CD4-positive, CD25-positive, alpha-beta regulatory T cell (primary cell): ENCODE results near the gene RCE1. TPM values are rescaled to one million over a fixed set of nuclear protein-coding genes. Genes with fewer than 3 reads are reported as not detected.

Experiments
- ATAC-seq, 2 donors: fragments of 150-1000 bp; cut with Tn5 transposase; one replicate each; pipeline ENCODE4 v1.10.0; 2021; ENCODE audit warnings: low read depth in 2 of 2, moderate number of reproducible peaks in 2 of 2, moderate library complexity in 1 of 2
- DNase-seq, 3 donors: peaks; one replicate each; pipeline versions ENCODE4 v3.0.0 to v3.0.0-alpha.2; 2012 to 2022; ENCODE audit warnings: mixed read lengths in 1 of 3
- H3K27ac ChIP-seq: one replicate; pipeline ENCODE4 v1.7.0; 2013; ENCODE audit warnings: mild to moderate bottlenecking, low read length; ENCODE audit not compliant: insufficient read depth, poor library complexity, severe bottlenecking
- H3K27me3 ChIP-seq: one replicate; pipeline ENCODE4 v1.7.0; 2013; ENCODE audit warnings: low read length; ENCODE audit not compliant: control insufficient read depth, insufficient read depth
- H3K36me3 ChIP-seq: one replicate; pipeline ENCODE4 v1.7.0; 2013; ENCODE audit warnings: mild to moderate bottlenecking, low read length, moderate library complexity; ENCODE audit not compliant: control insufficient read depth, insufficient read depth
- H3K4me1 ChIP-seq: 2 replicates; pipeline ENCODE4 v1.7.0; 2013; ENCODE audit warnings: mild to moderate bottlenecking, low read length; ENCODE audit not compliant: insufficient read depth, control insufficient read depth, poor library complexity, severe bottlenecking
- H3K4me3 ChIP-seq: one replicate; pipeline ENCODE4 v1.7.0; 2013; ENCODE audit warnings: low read depth, mild to moderate bottlenecking, low read length, moderate library complexity
- H3K9me3 ChIP-seq, 2 experiments: 1 replicate in 1 of 2; 2 replicates in 1 of 2; pipeline ENCODE4 v1.7.0; 2013; ENCODE audit warnings: low read length in 2 of 2, mild to moderate bottlenecking in 1 of 2, moderate library complexity in 1 of 2; ENCODE audit not compliant: control insufficient read depth in 2 of 2
- H3K27ac Mint-ChIP-seq, 3 donors: one replicate each; pipeline ENCODE4 v1.8.0; 2020 to 2022; ENCODE audit warnings: mild to moderate bottlenecking in 3 of 3, mixed read lengths in 3 of 3, moderate library complexity in 2 of 3
- H3K27me3 Mint-ChIP-seq: one replicate; pipeline ENCODE4 v1.8.0; 2022; ENCODE audit warnings: mild to moderate bottlenecking, mixed read lengths
- H3K36me3 Mint-ChIP-seq: one replicate; pipeline ENCODE4 v1.8.0; 2020; ENCODE audit warnings: mixed read lengths
- H3K4me1 Mint-ChIP-seq, 4 donors: one replicate each; pipeline ENCODE4 v1.8.0; 2020 to 2022; ENCODE audit warnings: mixed read lengths in 4 of 4, mild to moderate bottlenecking in 1 of 4
- H3K4me3 Mint-ChIP-seq, 4 donors: one replicate each; pipeline ENCODE4 v1.8.0; 2020 to 2022; ENCODE audit warnings: mild to moderate bottlenecking in 4 of 4, mixed read lengths in 4 of 4, moderate library complexity in 3 of 4
- H3K9me3 Mint-ChIP-seq, 7 donors: one replicate each; pipeline ENCODE4 v1.8.0; 2020 to 2022; ENCODE audit warnings: mixed read lengths in 7 of 7, mild to moderate bottlenecking in 3 of 7, moderate library complexity in 2 of 7
- polyA plus RNA-seq, 4 donors: library from polyadenylated mRNA; unstranded; fragments of 300-500 nt; fragmentation: Illumina TruSeq; gene quantifications; one replicate each; pipeline ENCODE4 v1.2.3, GENCODE V29; 2021
- total RNA-seq: library from RNA; stranded (reverse); gene quantifications from one replicate; pipeline ENCODE4 v1.2.3, GENCODE V29; 2022

Gene RCE1
- total and polyA plus RNA-seq, 5 donors from 2014 or later, result 20.6 to 45.6 (median 22.2) TPM

DNA sequence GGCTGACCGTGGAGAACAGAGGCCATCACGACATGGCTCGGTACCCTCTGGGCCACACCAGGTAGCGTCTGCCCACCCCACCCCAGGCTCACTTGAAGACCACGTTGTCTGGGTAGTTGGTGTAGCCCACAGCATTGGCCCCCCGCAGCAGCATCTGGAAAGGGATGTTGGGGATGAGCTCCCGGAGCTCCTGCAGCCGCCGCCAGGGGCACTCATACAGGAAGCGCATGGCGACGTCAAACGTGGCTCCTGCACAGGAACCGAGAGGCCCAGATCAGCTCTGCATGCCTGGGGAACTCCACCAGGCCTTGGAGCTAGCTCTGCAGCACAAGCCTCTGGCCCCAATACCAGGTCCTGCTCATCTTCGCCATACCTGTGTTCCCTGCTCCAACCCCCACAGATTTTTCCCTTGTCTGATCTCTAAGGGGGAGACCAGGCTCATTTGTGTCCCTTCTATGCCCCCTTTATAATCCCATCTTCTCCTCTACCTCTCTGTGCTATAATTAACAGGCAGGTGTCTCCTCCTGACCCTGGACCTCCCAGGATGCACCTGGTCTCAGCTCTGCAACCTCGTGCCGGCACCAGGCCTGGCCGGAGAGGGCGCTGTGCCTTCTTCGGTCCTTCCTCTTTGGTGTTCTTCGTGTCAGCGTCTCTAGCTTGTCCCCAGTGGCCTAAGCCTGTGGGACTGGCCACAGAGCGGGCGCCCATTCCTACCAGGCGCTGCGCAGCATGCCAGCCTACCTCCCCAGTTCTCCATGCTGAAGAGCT, 8.6 kb downstream of the RCE1 start:
- Histone ChIP-seq H3K27me3 (no peaks in the 10 kb centered on the region), H3K9me3 (no peaks in the 10 kb centered on the region), H3K4me3 (no peak overlapping the region), H3K27ac (no peak overlapping the region), H3K4me1 (peaks cover 12% of the 10 kb centered on the region), H3K36me3 (peaks cover 6% of the 10 kb centered on the region)
- DNase-seq, result peak in 1 of 3 donors; percentile 64
- Mint-ChIP-seq H3K4me1 (peaks cover 0 to 17% (median 7%) of the 10 kb centered on the region in 4 donors), H3K27me3 (no peaks in the 10 kb centered on the region), H3K27ac (peak overlapping the region in 1 of 3 donors; percentile 71), H3K4me3 (peak overlapping the region in 3 of 4 donors; percentile 32 to 80 (median 63)), H3K9me3 (no peaks in the 10 kb centered on the region), H3K36me3 (no peaks in the 10 kb centered on the region)
- ATAC-seq, result no peak

DNA sequence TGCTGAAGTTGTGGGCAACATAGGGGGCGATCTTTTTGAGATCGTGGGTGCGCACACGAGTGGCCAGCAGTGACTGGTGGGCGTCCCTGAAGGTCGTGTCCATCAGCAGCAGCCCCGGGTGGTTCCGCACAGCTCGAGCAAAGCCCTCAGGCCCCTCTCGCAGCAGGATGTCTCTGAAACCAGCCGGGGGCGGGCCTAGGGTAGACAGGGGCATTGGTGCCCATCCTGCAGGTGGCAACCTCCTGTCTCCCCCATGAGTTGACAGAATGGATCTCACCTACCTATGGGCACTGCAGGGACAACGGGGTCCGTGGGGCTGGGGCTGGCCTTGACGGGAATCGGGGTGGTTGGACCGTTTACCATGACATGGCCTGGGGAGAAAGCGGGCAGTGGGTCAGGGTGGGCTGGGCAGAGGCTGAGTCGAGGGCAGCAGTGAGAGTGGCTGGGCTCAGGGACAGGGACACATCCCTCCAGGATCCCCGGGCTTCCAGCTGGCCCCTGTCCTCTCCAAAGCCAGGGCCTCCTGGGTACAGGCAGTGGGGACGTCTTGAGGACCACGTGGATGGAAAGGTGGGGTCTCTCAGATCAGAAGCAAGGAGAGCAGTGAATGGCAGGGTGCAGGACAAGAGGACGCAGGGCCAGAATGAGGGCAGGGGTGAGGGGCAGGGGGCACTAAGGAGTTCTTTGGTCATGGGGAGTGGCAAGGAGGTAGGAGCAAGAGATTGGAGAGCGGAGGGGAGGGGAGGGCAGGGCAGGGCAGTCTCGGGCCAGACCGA, 9.4 kb downstream of the RCE1 start:
- Mint-ChIP-seq H3K4me1 (peaks cover 0 to 17% (median 7%) of the 10 kb centered on the region in 4 donors), H3K27me3 (no peaks in the 10 kb centered on the region), H3K9me3 (no peaks in the 10 kb centered on the region), H3K36me3 (no peaks in the 10 kb centered on the region), H3K4me3 (peak overlapping the region in 1 of 4 donors; percentile 80), H3K27ac (no peak overlapping the region)
- no peak for ATAC-seq
- H3K36me3 ChIP-seq, result peaks cover 3% of the 10 kb centered on the region
- H3K4me3 ChIP-seq, result no peak overlapping the region
- H3K27me3 ChIP-seq, result no peaks in the 10 kb centered on the region
- H3K4me1 ChIP-seq, result peaks cover 18% of the 10 kb centered on the region
- no peak overlapping the region for H3K27ac ChIP-seq
- H3K9me3 ChIP-seq, result no peaks in the 10 kb centered on the region
- DNase-seq, result no peak

DNA sequence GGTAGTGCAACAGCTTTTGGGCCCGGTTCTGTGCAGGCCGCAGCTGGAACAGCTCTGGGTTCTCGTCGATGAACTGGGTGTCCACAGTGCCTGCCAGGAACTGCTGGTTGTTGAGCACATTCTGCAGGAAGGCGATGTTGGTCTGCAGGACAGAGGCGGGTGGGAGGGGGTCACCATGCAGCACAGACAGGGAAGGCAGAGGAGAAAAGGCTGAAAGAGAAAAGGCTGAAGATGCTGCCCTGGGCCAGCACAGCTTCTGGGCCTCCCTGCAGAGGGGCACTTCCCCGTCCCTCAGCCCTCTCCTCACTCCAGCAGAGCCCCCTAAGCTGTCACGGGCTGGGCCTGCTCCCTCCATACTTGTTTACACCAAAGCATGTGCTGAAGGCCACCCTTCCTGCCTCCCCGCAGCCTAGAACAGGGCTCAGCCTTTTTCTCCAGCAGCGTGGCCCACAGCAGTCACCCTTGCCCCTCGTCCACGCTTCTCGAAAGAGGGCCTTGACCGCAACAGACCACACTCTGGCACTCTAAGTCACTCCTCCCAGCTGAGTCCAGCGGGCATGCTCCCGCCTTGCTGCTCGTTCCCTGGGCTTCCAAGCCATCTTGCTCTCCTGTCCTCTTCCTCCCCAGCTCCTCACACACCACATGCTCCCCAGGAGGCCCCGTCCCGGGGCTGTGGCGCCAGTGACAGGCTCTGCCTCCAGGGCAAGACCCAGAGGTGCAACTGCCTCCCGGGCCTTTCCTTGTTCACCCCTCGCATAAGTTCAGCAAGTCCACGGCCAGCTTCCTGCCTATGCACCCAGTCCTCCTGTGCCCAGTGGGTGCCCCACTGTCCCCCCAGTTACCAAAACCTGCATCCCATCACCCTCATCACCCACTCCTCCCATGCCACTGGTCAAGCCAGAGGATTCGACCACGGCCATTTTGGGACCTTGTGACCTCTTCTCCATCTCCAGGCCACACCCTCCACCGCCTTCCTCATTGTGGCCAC, 10.3 kb downstream of the RCE1 start:
- H3K27ac ChIP-seq, result no peak overlapping the region
- H3K27me3 ChIP-seq, result no peaks in the 10 kb centered on the region
- H3K4me3 ChIP-seq, result no peak overlapping the region
- H3K4me1 ChIP-seq, result peaks cover 19% of the 10 kb centered on the region
- peak overlapping the region in 2 of 4 donors; percentile 35 to 46 for H3K4me3 Mint-ChIP-seq
- H3K27ac Mint-ChIP-seq, result peak overlapping the region in 1 of 3 donors; percentile 56
- no peaks in the 10 kb centered on the region for H3K9me3 Mint-ChIP-seq
- H3K9me3 ChIP-seq, result no peaks in the 10 kb centered on the region
- no peaks in the 10 kb centered on the region for H3K27me3 Mint-ChIP-seq
- DNase-seq (no peak), ATAC-seq (no peak)
- H3K36me3 ChIP-seq, result no peaks in the 10 kb centered on the region
- peaks cover 0 to 17% (median 7%) of the 10 kb centered on the region in 4 donors for H3K4me1 Mint-ChIP-seq
- no peaks in the 10 kb centered on the region for H3K36me3 Mint-ChIP-seq

DNA sequence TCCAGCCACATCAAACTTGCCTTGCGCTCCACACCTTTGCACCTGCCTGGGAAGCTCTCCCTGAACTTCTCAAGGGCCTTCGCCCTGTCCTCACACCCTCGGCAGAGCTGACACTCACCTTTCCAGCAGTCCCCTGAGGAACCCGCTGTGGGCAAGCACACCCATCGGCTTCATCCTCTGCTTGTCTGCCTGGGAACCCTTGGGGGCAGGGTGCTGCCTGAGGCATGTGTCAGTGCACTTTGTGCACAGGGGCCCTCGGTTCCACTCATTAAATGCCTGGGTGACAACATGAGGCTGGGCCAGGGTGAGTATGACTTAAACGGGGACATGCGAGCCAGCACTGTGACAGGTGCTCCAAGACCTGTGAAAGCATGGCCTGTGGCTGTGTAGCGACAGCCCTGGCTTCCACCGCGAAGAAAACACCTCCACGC, 11.0 kb downstream of the RCE1 start:
- Histone ChIP-seq H3K36me3 (no peaks in the 10 kb centered on the region), H3K9me3 (no peaks in the 10 kb centered on the region), H3K27ac (no peak overlapping the region), H3K27me3 (no peaks in the 10 kb centered on the region), H3K4me1 (peaks cover 19% of the 10 kb centered on the region), H3K4me3 (no peak overlapping the region)
- Mint-ChIP-seq H3K27me3 (no peaks in the 10 kb centered on the region), H3K27ac (no peak overlapping the region), H3K36me3 (no peaks in the 10 kb centered on the region), H3K4me3 (peak overlapping the region in 3 of 4 donors; percentile 28 to 83 (median 35)), H3K9me3 (no peaks in the 10 kb centered on the region), H3K4me1 (peaks cover 0 to 17% (median 7%) of the 10 kb centered on the region in 4 donors)
- ATAC-seq (no peak), DNase-seq (no peak)

DNA sequence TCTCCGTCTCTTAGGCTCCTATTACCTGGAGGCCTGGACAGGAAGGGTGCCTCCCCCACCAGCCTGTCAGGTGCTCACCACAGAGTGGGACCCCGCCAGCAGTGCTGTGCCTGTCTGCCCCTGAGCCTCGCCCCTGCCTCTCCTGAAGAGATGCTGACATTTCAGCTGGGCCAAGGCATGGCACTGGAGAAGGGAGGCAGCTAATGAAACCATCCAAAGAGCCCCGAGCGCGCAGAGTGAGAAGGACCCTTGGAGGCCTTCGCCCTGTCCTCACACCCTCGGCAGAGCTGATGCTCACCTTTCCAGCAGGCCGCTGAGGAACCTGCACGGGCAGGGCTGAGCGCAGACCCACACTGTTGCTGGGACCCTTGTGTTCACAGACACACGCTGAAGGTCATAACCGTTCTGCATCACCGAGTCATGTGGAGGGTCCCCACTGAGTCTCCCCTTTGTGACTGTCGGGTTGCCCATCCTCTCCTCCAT, 11.5 kb downstream of the RCE1 start:
- peaks cover 19% of the 10 kb centered on the region for H3K4me1 ChIP-seq
- peak overlapping the region in 2 of 3 donors; percentile 56 to 60 for H3K27ac Mint-ChIP-seq
- no peaks in the 10 kb centered on the region for H3K27me3 Mint-ChIP-seq
- no peaks in the 10 kb centered on the region for H3K36me3 Mint-ChIP-seq
- peak overlapping the region; percentile 21 to 85 (median 62) for H3K4me3 Mint-ChIP-seq
- peaks cover 0 to 17% (median 7%) of the 10 kb centered on the region in 4 donors for H3K4me1 Mint-ChIP-seq
- ATAC-seq (no peak), DNase-seq (no peak)
- no peaks in the 10 kb centered on the region for H3K27me3 ChIP-seq
- H3K27ac ChIP-seq, result no peak overlapping the region
- no peak overlapping the region for H3K4me3 ChIP-seq
- no peaks in the 10 kb centered on the region for H3K9me3 ChIP-seq
- no peaks in the 10 kb centered on the region for H3K36me3 ChIP-seq
- no peaks in the 10 kb centered on the region for H3K9me3 Mint-ChIP-seq

DNA sequence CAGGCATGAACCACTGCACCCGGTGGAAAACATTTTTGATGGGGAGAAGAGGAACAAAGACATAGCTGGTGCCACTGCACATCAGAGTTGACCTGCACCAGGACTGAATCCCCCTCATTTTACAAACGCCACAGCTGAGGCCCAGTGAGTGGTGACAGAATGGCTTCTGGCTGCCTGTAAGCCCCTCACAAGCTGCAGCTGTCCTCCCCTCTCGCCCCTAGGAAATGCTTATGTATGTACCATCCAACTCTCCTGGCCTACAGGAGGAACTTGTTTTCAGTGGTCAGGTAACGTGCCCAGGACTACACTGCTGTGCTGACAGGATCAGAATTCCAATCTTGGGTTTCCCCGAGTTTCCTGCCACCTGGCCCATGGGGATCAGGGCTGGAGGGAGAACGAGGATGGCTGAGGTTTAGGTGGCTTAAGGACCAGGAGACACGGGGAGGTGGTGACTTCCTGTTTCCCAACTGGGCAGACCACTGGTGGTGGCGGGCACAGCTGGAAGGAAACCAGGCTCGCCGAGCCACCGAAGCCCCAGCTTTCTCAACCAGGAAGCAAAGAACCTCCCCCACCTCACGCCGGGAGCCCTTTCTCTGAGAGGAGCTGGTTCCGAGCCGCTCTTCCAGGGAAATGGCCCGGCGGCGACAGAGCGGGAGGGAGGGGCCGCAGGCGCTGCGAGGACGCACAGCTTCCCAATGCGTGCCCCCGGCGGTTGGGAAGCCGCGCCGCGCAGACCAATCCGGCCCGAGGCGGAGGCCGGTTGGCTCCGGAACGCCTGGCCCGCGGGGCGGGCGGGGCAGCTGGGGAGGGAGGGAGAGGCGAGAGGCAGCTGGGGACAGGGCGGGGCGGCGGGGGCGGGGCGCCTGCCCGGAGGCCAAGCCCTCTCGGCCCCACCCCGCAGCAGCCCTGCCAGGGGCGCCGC, 12.6 kb downstream of the RCE1 start:
- Mint-ChIP-seq H3K9me3 (no peaks in the 10 kb centered on the region), H3K27ac (peak overlapping the region; percentile 32 to 84 (median 67))
- H3K4me3 ChIP-seq, result peak overlapping the region; percentile 71

More for the DNA sequence above, 12.6 kb downstream of the RCE1 start:
- Histone ChIP-seq H3K27ac (peak overlapping the region; percentile 71), H3K27me3 (no peaks in the 10 kb centered on the region), H3K4me1 (peaks cover 19% of the 10 kb centered on the region), H3K9me3 (no peaks in the 10 kb centered on the region), H3K36me3 (no peaks in the 10 kb centered on the region)
- H3K36me3 Mint-ChIP-seq, result no peaks in the 10 kb centered on the region
- peak overlapping the region; percentile 69 to 92 (median 84) for H3K4me3 Mint-ChIP-seq
- peak; percentile 73 to 79 for ATAC-seq
- peaks cover 0 to 17% (median 7%) of the 10 kb centered on the region in 4 donors for H3K4me1 Mint-ChIP-seq
- no peaks in the 10 kb centered on the region for H3K27me3 Mint-ChIP-seq
- DNase-seq, result peak in 2 of 3 donors; percentile 81 to 90
